ENCODE measurements around the gene ADAMTS16.

DNA sequence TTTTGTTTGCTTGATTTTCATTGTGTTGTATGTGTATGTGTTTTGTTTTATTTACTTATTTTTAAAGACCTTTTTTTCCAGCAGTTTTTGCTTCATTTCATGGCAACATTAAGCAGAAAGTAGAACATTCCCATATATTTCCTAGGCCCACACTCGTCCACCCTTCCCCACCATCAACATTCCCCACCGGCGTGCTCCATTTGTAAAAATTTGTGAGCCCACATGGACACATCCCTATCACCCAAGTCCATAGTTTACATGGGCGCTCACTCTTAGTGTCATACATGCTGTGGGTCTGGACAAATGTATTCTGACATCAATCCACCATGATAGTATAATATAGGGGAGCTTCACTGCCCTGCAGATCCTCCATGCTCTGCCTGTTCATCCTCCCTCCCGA is 133.8 kb downstream of the ADAMTS16 start:
- TF ChIP-seq, protein P1, sequence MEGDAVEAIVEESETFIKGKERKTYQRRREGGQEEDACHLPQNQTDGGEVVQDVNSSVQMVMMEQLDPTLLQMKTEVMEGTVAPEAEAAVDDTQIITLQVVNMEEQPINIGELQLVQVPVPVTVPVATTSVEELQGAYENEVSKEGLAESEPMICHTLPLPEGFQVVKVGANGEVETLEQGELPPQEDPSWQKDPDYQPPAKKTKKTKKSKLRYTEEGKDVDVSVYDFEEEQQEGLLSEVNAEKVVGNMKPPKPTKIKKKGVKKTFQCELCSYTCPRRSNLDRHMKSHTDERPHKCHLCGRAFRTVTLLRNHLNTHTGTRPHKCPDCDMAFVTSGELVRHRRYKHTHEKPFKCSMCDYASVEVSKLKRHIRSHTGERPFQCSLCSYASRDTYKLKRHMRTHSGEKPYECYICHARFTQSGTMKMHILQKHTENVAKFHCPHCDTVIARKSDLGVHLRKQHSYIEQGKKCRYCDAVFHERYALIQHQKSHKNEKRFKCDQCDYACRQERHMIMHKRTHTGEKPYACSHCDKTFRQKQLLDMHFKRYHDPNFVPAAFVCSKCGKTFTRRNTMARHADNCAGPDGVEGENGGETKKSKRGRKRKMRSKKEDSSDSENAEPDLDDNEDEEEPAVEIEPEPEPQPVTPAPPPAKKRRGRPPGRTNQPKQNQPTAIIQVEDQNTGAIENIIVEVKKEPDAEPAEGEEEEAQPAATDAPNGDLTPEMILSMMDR (conservative IDR thresholded peaks at IDR 0.05; ENCODE audit: low read depth, low read length), result no peak
- no peak for TF ChIP-seq EZH2 (IDR thresholded peaks at IDR 0.05; ENCODE audit: borderline replicate concordance, low read depth, low read length, poor library complexity, severe bottlenecking)
